Measurements from ENCODE around the gene POU6F1. TPM values are rescaled to one million over a fixed set of nuclear protein-coding genes. Genes with fewer than 3 reads are reported as not detected.

Gene POU6F1
- total and polyA plus RNA-seq, 10 of the 15 experiments (the other 5 are each of a cell fraction or from before 2014, with no cell fraction given): 0.26 to 4.2 (median 1.2) TPM

DNA sequence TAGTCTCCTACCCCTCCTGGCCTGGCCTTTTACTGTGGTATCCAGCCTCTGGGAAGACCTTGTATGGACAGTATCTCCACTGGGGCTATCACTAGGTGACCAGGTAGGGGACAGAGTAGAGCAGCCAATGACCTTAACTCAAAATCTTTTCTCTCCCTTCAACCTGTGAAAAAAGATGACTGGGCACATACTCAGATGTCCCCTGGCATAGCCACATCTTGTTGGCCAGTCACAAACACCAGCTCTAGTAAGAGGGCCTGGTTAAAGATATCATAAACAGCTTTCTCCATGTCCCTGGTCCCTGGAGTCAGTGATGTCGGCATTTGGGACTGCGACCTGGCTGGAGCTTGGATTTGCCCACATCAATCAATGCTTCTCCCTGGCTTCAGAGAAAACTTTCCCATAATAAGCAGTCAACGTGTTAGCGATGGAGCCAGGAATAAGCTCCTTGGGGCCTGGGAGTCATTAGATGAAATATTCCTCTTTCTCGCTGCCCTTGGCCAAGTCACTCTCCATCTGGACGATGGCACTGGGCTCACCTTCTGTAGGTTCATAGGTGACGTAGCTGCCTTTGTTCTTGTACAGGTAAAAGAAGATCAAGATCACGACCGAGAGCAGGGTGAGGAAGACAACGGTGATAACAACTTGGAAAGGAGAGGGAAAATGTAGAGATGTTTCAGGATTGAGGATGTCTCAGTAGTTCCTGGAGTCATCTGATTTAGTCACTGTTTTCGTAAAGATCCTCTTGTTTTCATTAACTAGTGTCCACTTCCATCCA, 27.8 kb upstream of the POU6F1 start:
- no peak overlapping the region for H3K9ac ChIP-seq (ENCODE audit: control insufficient read depth, insufficient read depth, low read length)
- H3K27ac ChIP-seq (ENCODE audit: control insufficient read depth, insufficient read depth): peak overlapping the region; percentile 48
- H3K4me2 ChIP-seq (ENCODE audit: control insufficient read depth, insufficient read depth): peak overlapping the region; percentile 25; the same call in 1 of the 2 replicates
- ChIA-PET RAD21 (ENCODE audit: unreplicated experiment) (no interaction called here), SMC1A (ENCODE audit: uncharacterized antibody, unreplicated experiment) (interaction anchor here (0.7 kb wide), 1 partner anchor 185 kb away, joined by 3 read pairs; no protein-coding TSS in a partner anchor), POLR2A (interaction anchor here (1.5 kb wide), 1 partner anchor 15 kb away, joined by 4 read pairs; no protein-coding TSS in a partner anchor), CTCF (interaction anchor here (2.0 kb wide), 1 partner anchor 28 kb away, joined by 5 read pairs; the partner anchor contains the start of gene POU6F1)
- BruUV-seq (replicated peaks): no TSS peak
- WGBS (ENCODE audit: insufficient coverage, insufficient replicate concordance, low lambda C conversion rate, missing lambda C conversion rate): 93% methylated on average over 11 of the region's 11 CpGs
- no peaks in the 10 kb centered on the region for H3K9me3 ChIP-seq (replicated peaks; ENCODE audit: control insufficient read depth, insufficient read depth, low read length)
- H4K20me1 ChIP-seq (ENCODE audit: control insufficient read depth, insufficient read depth): no peaks in the 10 kb centered on the region
- H2AFZ ChIP-seq (ENCODE audit: control insufficient read depth, low read depth, low read length): no peak overlapping the region
- H3K4me1 ChIP-seq (ENCODE audit: control insufficient read depth, insufficient read depth, low read length): peaks cover 10% of the 10 kb centered on the region
- in situ Hi-C loops (cut with MboI) (no loop called here), intact Hi-C loops (cut with micrococcal nuclease; ENCODE audit: unreplicated experiment) (no loop called here)
- DNase-seq (ENCODE audit: low read depth, low spot score): no peak
- peaks cover 3 to 29% of the 10 kb centered on the region in 2 experiments for H3K36me3 ChIP-seq (ENCODE audit: control insufficient read depth in 2 of 2, insufficient read depth in 2 of 2, low read length in 1 of 2)
- H3K4me3 ChIP-seq: no peak overlapping the region
- TF ChIP-seq POLR2A (IDR thresholded peaks at IDR 0.05; ENCODE audit: low read depth, low read length): peak; percentile 50; the same call in 1 of the 2 replicates
- peak; percentile 2; the same call in 1 of the 2 replicates for TF ChIP-seq POLR2AphosphoS5 (IDR thresholded peaks at IDR 0.05; ENCODE audit: low read length)
- TF ChIP-seq, protein P1, sequence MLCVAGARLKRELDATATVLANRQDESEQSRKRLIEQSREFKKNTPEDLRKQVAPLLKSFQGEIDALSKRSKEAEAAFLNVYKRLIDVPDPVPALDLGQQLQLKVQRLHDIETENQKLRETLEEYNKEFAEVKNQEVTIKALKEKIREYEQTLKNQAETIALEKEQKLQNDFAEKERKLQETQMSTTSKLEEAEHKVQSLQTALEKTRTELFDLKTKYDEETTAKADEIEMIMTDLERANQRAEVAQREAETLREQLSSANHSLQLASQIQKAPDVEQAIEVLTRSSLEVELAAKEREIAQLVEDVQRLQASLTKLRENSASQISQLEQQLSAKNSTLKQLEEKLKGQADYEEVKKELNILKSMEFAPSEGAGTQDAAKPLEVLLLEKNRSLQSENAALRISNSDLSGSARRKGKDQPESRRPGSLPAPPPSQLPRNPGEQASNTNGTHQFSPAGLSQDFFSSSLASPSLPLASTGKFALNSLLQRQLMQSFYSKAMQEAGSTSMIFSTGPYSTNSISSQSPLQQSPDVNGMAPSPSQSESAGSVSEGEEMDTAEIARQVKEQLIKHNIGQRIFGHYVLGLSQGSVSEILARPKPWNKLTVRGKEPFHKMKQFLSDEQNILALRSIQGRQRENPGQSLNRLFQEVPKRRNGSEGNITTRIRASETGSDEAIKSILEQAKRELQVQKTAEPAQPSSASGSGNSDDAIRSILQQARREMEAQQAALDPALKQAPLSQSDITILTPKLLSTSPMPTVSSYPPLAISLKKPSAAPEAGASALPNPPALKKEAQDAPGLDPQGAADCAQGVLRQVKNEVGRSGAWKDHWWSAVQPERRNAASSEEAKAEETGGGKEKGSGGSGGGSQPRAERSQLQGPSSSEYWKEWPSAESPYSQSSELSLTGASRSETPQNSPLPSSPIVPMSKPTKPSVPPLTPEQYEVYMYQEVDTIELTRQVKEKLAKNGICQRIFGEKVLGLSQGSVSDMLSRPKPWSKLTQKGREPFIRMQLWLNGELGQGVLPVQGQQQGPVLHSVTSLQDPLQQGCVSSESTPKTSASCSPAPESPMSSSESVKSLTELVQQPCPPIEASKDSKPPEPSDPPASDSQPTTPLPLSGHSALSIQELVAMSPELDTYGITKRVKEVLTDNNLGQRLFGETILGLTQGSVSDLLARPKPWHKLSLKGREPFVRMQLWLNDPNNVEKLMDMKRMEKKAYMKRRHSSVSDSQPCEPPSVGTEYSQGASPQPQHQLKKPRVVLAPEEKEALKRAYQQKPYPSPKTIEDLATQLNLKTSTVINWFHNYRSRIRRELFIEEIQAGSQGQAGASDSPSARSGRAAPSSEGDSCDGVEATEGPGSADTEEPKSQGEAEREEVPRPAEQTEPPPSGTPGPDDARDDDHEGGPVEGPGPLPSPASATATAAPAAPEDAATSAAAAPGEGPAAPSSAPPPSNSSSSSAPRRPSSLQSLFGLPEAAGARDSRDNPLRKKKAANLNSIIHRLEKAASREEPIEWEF (IDR thresholded peaks at IDR 0.05; ENCODE audit: insufficient replicate concordance, low read depth, low read length): no peak
- TF ChIP-seq ZNF622 (IDR thresholded peaks at IDR 0.05): no peak
- H3K79me2 ChIP-seq (ENCODE audit: control insufficient read depth, insufficient read depth, low read length): peaks cover 4% of the 10 kb centered on the region
- peak; percentile 14 for ATAC-seq
- FAIRE-seq: peak; percentile 64
- no peaks in the 10 kb centered on the region for H3K27me3 ChIP-seq (replicated peaks in 1 of 2; ENCODE audit: control insufficient read depth in 2 of 2, insufficient read depth in 2 of 2, low read length in 1 of 2)
